HEK293T (cell line): ENCODE measurements around the gene KIRREL1.

Experiments used
- FOXM1 ChIP-seq: fragments of 450-650 bp; IDR thresholded peaks from 2 replicates; pipeline ENCODE4 v1.6.1; 2017; ENCODE audit warnings: mild to moderate bottlenecking, borderline replicate concordance
- TARDBP ChIP-seq: fragments of 450-650 bp; IDR thresholded peaks from 2 replicates; pipeline ENCODE4 v1.6.1; 2016

DNA sequence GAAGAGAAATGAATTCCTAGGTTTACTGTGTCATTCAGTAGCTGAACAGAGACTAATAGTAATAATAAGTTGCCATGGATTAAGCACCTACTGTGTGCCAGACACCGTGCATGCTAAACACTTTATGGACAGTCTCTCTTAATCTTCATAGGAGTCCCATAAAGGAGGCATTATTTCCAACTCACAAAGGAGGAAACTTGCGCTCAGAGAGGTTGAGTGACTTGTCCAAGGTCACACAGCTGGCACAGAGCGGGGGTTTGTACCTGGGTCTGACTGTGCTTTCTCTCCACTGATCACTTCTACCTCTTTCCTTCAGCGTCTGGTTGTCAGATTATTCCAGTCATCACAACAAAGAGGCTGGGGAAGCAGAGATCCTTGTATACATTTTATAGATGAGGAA is 91.3 kb downstream of the KIRREL1 start:
- no peak for TF ChIP-seq FOXM1
- TF ChIP-seq TARDBP: no peak
